GM19468 (cell line): ENCODE results near the gene TMEM147.

Experiments used
- ATAC-seq: cut with Tn5 transposase; IDR thresholded peaks from one replicate; pipeline ENCODE4 v1.9.1; 2021; ENCODE audit warnings: mild to moderate bottlenecking, moderate library complexity, moderate number of reproducible peaks; ENCODE audit not compliant: unreplicated experiment; ENCODE audit errors: extremely low read depth

TMEM147 gene

GRCh38 chr19:35545001-35545854, at the start of gene TMEM147:
Gene TMEM147, plus strand, starts transcription at chr19:35545626. Its CDS starts 114 bp downstream, at chr19:35545740.
- ATAC-seq, result peak; percentile 52

- no peak for ATAC-seq
These were observed 48.0 kb upstream of the TMEM147 start for GRCh38 chr19:35497406-35497805.

- no peak for ATAC-seq
These were observed 47.2 kb upstream of the TMEM147 start for GRCh38 chr19:35498220-35498619.

- no peak for ATAC-seq
These were observed 46.4 kb upstream of the TMEM147 start for GRCh38 chr19:35498984-35499527.

- no peak for ATAC-seq
These were observed 44.8 kb upstream of the TMEM147 start for GRCh38 chr19:35500611-35501010.

- no peak for ATAC-seq
These were observed 43.7 kb upstream of the TMEM147 start for GRCh38 chr19:35501684-35502083.

- ATAC-seq, result no peak
These were observed 42.7 kb upstream of the TMEM147 start for GRCh38 chr19:35502751-35503150.

- no peak for ATAC-seq
These were observed 39.4 kb upstream of the TMEM147 start for GRCh38 chr19:35506011-35506410.

- no peak for ATAC-seq
These were observed 37.9 kb upstream of the TMEM147 start for GRCh38 chr19:35507561-35507960.

GRCh38 chr19:35508129-35508528, 37.3 kb upstream of the TMEM147 start:
- no peak for ATAC-seq

- no peak for ATAC-seq
These were observed 36.3 kb upstream of the TMEM147 start for GRCh38 chr19:35509018-35509652.

GRCh38 chr19:35509861-35510625, 35.4 kb upstream of the TMEM147 start:
- no peak for ATAC-seq

GRCh38 chr19:35510626-35510964, 34.8 kb upstream of the TMEM147 start:
- ATAC-seq, result no peak

GRCh38 chr19:35511337-35511736, 34.1 kb upstream of the TMEM147 start:
- no peak for ATAC-seq

- no peak for ATAC-seq
These were observed 32.4 kb upstream of the TMEM147 start for GRCh38 chr19:35512831-35513627.

GRCh38 chr19:35513628-35514281, 31.7 kb upstream of the TMEM147 start, which contains the start of gene DMKN:
Gene DMKN, minus strand, starts transcription at chr19:35513649. Its CDS starts 174 bp downstream, at chr19:35513475.
- ATAC-seq, result no peak

GRCh38 chr19:35514282-35514809, 31.1 kb upstream of the TMEM147 start:
- ATAC-seq, result no peak

GRCh38 chr19:35516310-35516709, 29.1 kb upstream of the TMEM147 start:
- ATAC-seq, result no peak

- no peak for ATAC-seq
These were observed 28.1 kb upstream of the TMEM147 start for GRCh38 chr19:35517342-35517741.
